ENCODE measurements around the gene NTM. TPM values are rescaled to one million over a fixed set of nuclear protein-coding genes. Genes with fewer than 3 reads are reported as not detected.
"Not testable (repeated sequence)": the region's sequence is repeated elsewhere in the genome, so short reads cannot be mapped to it uniquely, and the experiment has no call there.

Gene NTM
- total and polyA plus RNA-seq, 2 donors (not counting 3 experiments of a cell fraction or from before 2014, with no cell fraction given) = 1.00 to 1.1 TPM

- H2AFZ ChIP-seq (ENCODE audit: low read depth, low read length) = no peak overlapping the region
- no peak for DNase-seq (ENCODE audit: low read depth, low spot score)
- peaks cover 0 to 4% of the 10 kb centered on the region in 2 experiments for H3K27me3 ChIP-seq (ENCODE audit: control insufficient read depth in 2 of 2, insufficient read depth in 2 of 2, low read length in 2 of 2)
- H3K4me1 ChIP-seq (ENCODE audit: control insufficient read depth, extremely low read depth, insufficient read depth, low read length) = no peaks in the 10 kb centered on the region
- H3K27ac ChIP-seq (ENCODE audit: insufficient read depth, low read depth, low read length) = no peak overlapping the region
- dilution Hi-C loops (cut with MboI; ENCODE audit: extremely low pct_ligation_motif_present, low sequenced_read_pairs) = no loop called here
- H3K4me3 ChIP-seq (replicated peaks in 1 of 3; ENCODE audit: insufficient read depth in 1 of 3, low read depth in 1 of 3, low read length in 3 of 3) = no peak overlapping the region
- no peaks in the 10 kb centered on the region for H4K20me1 ChIP-seq (replicated peaks; ENCODE audit: control insufficient read depth, extremely low read depth, insufficient read depth, low read length)
- H3K9me3 ChIP-seq (replicated peaks; ENCODE audit: control insufficient read depth, insufficient read depth, low read length) = no peaks in the 10 kb centered on the region
- no peak overlapping the region for H3K4me2 ChIP-seq (ENCODE audit: insufficient read depth, low read length)
- H3K9ac ChIP-seq (replicated peaks; ENCODE audit: extremely low read depth, insufficient read depth, low read length) = no peak overlapping the region
- POLR2A ChIA-PET = no interaction called here
- no TSS peak for BruUV-seq (replicated peaks)
- no peak for FAIRE-seq
- no peak for TF ChIP-seq MAX (IDR thresholded peaks at IDR 0.05; ENCODE audit: insufficient read depth, insufficient read length)
- TF ChIP-seq FOS (IDR thresholded peaks at IDR 0.05; ENCODE audit: borderline replicate concordance, insufficient read depth, low read length) = no peak
- no peak for TF ChIP-seq POLR2A (IDR thresholded peaks at IDR 0.05; ENCODE audit: low read depth, low read length)
- no peak for TF ChIP-seq POLR2AphosphoS5 (IDR thresholded peaks at IDR 0.05; ENCODE audit: insufficient read depth, low read depth, low read length)
- no peaks in the 10 kb centered on the region for H3K9me1 ChIP-seq (replicated peaks; ENCODE audit: control insufficient read depth, extremely low read depth, insufficient read depth, low read length)
- no peaks in the 10 kb centered on the region for H3K79me2 ChIP-seq (ENCODE audit: control insufficient read depth, insufficient read depth, low read length)
- H3K36me3 ChIP-seq (ENCODE audit: control insufficient read depth in 2 of 2, extremely low read depth in 1 of 2, insufficient read depth in 2 of 2, low read length in 2 of 2) = no peaks in the 10 kb centered on the region
- intact Hi-C loops (cut with micrococcal nuclease) = loop anchor here (10.0 kb wide), 1 partner anchor 644 kb away; no protein-coding TSS in a partner anchor
- CTCF ChIA-PET = interaction anchor here (0.8 to 1.7 kb wide), 5 partner anchors 9 to 817 kb away, joined by 3 to 4 read pairs (median 3); no protein-coding TSS in a partner anchor
Measured at GRCh38 chr11:131678658-131679340, 308.4 kb downstream of the NTM start.

- H3K27me3 ChIP-seq (ENCODE audit: control insufficient read depth in 2 of 2, insufficient read depth in 2 of 2, low read length in 2 of 2); H2AFZ ChIP-seq (ENCODE audit: low read depth, low read length); H3K36me3 ChIP-seq (ENCODE audit: control insufficient read depth in 2 of 2, extremely low read depth in 1 of 2, insufficient read depth in 2 of 2, low read length in 2 of 2); intact Hi-C loops (cut with micrococcal nuclease); H3K27ac ChIP-seq (ENCODE audit: insufficient read depth, low read depth, low read length); H3K4me2 ChIP-seq (ENCODE audit: insufficient read depth, low read length); BruUV-seq (replicated peaks); dilution Hi-C loops (cut with MboI; ENCODE audit: extremely low pct_ligation_motif_present, low sequenced_read_pairs); H3K4me3 ChIP-seq (replicated peaks in 1 of 3; ENCODE audit: insufficient read depth in 1 of 3, low read depth in 1 of 3, low read length in 3 of 3); POLR2A ChIA-PET; H3K4me1 ChIP-seq (ENCODE audit: control insufficient read depth, extremely low read depth, insufficient read depth, low read length); H3K9ac ChIP-seq (replicated peaks; ENCODE audit: extremely low read depth, insufficient read depth, low read length); H3K9me3 ChIP-seq (replicated peaks; ENCODE audit: control insufficient read depth, insufficient read depth, low read length); DNase-seq (ENCODE audit: low read depth, low spot score); CTCF ChIA-PET; H3K79me2 ChIP-seq (ENCODE audit: control insufficient read depth, insufficient read depth, low read length); H4K20me1 ChIP-seq (replicated peaks; ENCODE audit: control insufficient read depth, extremely low read depth, insufficient read depth, low read length); H3K9me1 ChIP-seq (replicated peaks; ENCODE audit: control insufficient read depth, extremely low read depth, insufficient read depth, low read length): not testable (repeated sequence)
- FAIRE-seq = peak; percentile 76
Measured at GRCh38 chr11:131680448-131680847, 310.0 kb downstream of the NTM start.

Data from endothelial cell of umbilical vein (primary cell).